ENCODE results near the gene POLR3C.
A peak's percentile ranks its signal among the peaks of the same experiment; 100 is the strongest.

The POLR3C gene

GRCh38 chr1:145823565-145824498 lies at the start of gene POLR3C, which contains the start of gene RNF115:
TSS of gene POLR3C (plus strand) at chr1:145824200. CDS start at chr1:145825777, 1,577 bp downstream.
TSS of gene RNF115 (minus strand) at chr1:145824095. CDS start at chr1:145823873, 222 bp downstream.
- peak; percentile 88 for DNase-seq (ENCODE audit: low read depth)
- TF ChIP-seq, protein P1, sequence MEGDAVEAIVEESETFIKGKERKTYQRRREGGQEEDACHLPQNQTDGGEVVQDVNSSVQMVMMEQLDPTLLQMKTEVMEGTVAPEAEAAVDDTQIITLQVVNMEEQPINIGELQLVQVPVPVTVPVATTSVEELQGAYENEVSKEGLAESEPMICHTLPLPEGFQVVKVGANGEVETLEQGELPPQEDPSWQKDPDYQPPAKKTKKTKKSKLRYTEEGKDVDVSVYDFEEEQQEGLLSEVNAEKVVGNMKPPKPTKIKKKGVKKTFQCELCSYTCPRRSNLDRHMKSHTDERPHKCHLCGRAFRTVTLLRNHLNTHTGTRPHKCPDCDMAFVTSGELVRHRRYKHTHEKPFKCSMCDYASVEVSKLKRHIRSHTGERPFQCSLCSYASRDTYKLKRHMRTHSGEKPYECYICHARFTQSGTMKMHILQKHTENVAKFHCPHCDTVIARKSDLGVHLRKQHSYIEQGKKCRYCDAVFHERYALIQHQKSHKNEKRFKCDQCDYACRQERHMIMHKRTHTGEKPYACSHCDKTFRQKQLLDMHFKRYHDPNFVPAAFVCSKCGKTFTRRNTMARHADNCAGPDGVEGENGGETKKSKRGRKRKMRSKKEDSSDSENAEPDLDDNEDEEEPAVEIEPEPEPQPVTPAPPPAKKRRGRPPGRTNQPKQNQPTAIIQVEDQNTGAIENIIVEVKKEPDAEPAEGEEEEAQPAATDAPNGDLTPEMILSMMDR (conservative IDR thresholded peaks at IDR 0.05; ENCODE audit: control insufficient read depth, insufficient read depth, low read depth, low read length) = no peak
- peak within 1 kb of the TSS; percentile 99 for H3K4me3 ChIP-seq (ENCODE audit: control insufficient read depth, low read depth, low read length)

GRCh38 chr1:145777357-145778145 lies 46.4 kb upstream of the POLR3C start:
- DNase-seq (ENCODE audit: low read depth) = peak; percentile 37
- H3K4me3 ChIP-seq (ENCODE audit: control insufficient read depth, low read depth, low read length) = no peak overlapping the region
- TF ChIP-seq, protein P1 (conservative IDR thresholded peaks at IDR 0.05; ENCODE audit: control insufficient read depth, insufficient read depth, low read depth, low read length) = no peak

- H3K4me3 ChIP-seq (ENCODE audit: control insufficient read depth, low read depth, low read length) = no peak overlapping the region
- no peak for DNase-seq (ENCODE audit: low read depth)
- TF ChIP-seq, protein P1 (conservative IDR thresholded peaks at IDR 0.05; ENCODE audit: control insufficient read depth, insufficient read depth, low read depth, low read length) = no peak
Observed at GRCh38 chr1:145778146-145778540, 45.9 kb upstream of the POLR3C start.

GRCh38 chr1:145782272-145783099 lies 41.5 kb upstream of the POLR3C start:
- peak; percentile 94 for DNase-seq (ENCODE audit: low read depth)
- no peak overlapping the region for H3K4me3 ChIP-seq (ENCODE audit: control insufficient read depth, low read depth, low read length)
- TF ChIP-seq, protein P1 (conservative IDR thresholded peaks at IDR 0.05; ENCODE audit: control insufficient read depth, insufficient read depth, low read depth, low read length) = no peak

DNA sequence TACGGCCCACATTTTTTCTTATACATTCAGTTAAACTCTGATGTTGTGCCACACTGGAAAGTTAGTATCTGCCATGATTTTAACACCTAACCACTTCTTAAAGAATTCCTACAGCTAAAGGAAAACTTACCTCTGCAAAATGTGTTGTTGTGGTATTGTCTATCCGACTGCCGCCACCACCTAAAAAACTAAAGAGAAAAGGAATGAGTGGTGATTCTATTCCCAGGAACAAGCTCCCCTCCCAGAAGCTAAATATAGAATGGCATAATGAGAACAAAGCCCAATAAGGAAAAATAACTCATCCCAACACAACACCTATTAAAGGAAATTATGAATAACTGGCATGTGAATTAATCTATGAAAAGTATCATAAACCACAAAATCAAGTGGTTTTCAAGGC lies 39.6 kb upstream of the POLR3C start:
- TF ChIP-seq, protein P1 (conservative IDR thresholded peaks at IDR 0.05; ENCODE audit: control insufficient read depth, insufficient read depth, low read depth, low read length) = no peak
- no peak overlapping the region for H3K4me3 ChIP-seq (ENCODE audit: control insufficient read depth, low read depth, low read length)
- no peak for DNase-seq (ENCODE audit: low read depth)

- no peak for DNase-seq (ENCODE audit: low read depth)
- TF ChIP-seq, protein P1 (conservative IDR thresholded peaks at IDR 0.05; ENCODE audit: control insufficient read depth, insufficient read depth, low read depth, low read length) = no peak
- H3K4me3 ChIP-seq (ENCODE audit: control insufficient read depth, low read depth, low read length) = no peak overlapping the region
Observed at GRCh38 chr1:145785547-145785946, 38.5 kb upstream of the POLR3C start.

Data from fibroblast of mammary gland (primary cell).